Neural crest cell (in vitro differentiated cells): ENCODE measurements around the gene SLC37A1. TPM values are rescaled to one million over a fixed set of nuclear protein-coding genes. Genes with fewer than 3 reads are reported as not detected.
A peak's percentile ranks its signal among the peaks of the same experiment; 100 is the strongest.

Experiments
- DNase-seq: peaks from one replicate; pipeline ENCODE4 v3.0.0; 2021; ENCODE audit warnings: low read depth, mixed read lengths, low spot score
- H3K27ac Mint-ChIP-seq: one replicate; pipeline ENCODE4 v1.8.0; 2021; ENCODE audit warnings: mild to moderate bottlenecking, mixed read lengths; ENCODE audit not compliant: unreplicated experiment
- H3K27me3 Mint-ChIP-seq: 2 replicates; pipeline ENCODE4 v1.8.0; 2021; ENCODE audit warnings: low read depth, mild to moderate bottlenecking, mixed read lengths
- H3K36me3 Mint-ChIP-seq: 2 replicates; pipeline ENCODE4 v1.8.0; 2021; ENCODE audit warnings: low read depth, mild to moderate bottlenecking, mixed read lengths
- H3K4me1 Mint-ChIP-seq: 2 replicates; pipeline ENCODE4 v1.8.0; 2021; ENCODE audit warnings: mixed read lengths
- H3K4me3 Mint-ChIP-seq: one replicate; pipeline ENCODE4 v1.8.0; 2021; ENCODE audit warnings: mild to moderate bottlenecking, mixed read lengths
- H3K9me3 Mint-ChIP-seq: 2 replicates; pipeline ENCODE4 v1.8.0; 2021; ENCODE audit warnings: mixed read lengths
- total RNA-seq: library from RNA; stranded (reverse); gene quantifications from 2 replicates; pipeline ENCODE4 v1.2.1, GENCODE V29; 2021
- TF ChIP-seq, protein P1 (sequence below): fragments of 200-600 bp; sonication (generic); conservative IDR thresholded peaks from 2 replicates; pipeline ENCODE4 v1.5.0; 2021; ENCODE audit warnings: antibody characterized with exemption, mild to moderate bottlenecking

SLC37A1 gene
- total RNA-seq, 1 donor from 2014 or later, result 9.1 TPM

DNA sequence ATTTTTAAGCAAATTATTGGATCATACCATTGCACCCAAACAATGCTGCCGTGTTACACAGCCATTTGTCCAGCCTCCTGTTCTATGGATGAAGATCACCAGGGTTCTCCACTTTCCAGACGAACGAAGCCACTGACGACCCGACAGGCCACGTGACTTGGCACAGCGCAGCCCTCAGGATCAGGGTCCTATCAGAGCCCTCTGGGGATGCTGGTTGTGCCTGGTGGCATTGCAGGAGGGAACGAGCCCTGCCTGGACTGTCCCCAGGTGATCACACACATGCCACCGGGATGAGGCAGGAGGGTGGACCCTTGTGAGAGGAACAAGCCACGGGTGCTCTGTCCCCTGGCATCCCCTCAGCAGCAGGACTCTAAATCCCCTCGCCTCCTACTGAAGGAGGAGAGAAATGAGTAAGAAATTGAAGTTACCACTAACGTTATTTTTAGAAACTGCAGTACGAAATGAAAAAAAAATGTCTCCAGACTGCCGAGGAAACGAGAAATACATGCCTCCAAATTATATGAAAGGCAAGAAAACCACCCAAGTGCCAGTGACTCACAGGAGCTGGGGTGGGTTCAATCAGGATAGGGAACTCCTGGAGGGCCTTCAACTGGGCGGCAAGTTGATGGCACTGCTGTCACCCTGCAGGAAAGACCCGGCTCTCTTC, 81.1 kb downstream of the SLC37A1 start:
- no peak overlapping the region for H3K27ac Mint-ChIP-seq
- DNase-seq, result no peak

DNA sequence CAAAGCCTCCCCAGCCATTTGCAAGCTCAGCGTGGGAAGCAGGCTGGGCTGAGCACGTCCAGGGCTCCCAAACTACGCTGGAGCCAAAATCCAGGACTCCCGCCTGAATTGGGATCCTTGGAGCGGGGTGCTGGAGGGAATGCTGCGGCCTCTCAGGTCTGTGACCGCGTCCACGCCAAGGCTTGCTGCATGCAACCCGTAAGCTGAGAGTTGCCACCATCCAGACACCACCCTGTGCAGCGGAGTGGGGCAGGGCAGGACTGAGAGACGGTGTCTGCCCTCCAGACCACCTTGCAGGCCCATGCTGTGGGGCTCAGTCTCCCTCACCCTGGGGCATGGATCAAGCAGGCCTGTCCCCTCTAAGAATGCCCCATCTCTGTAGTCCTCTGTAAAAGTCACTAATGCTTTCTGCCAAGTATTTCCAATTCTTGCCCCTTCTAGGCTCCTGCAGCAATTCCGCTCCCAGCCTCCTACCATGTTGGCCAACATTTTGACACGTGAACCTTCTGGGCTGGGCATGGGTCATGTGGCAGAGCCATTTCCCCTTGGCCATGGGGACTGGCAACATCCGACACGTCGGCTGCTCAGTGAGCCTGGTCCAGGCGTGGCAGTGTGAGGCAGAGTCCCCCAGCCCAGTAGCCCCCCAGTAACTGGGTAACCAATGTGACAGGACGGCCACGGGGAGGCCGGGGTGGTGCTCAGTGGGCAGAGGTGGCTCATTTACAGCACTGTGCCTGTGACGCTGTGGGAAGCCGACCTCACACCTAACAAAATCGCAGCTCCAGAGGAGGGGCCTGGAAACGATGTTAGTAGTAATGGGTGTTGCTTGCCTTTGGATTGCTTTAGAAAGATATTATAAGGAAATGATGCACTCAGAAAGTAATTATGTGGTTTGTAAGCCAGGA, 81.9 kb downstream of the SLC37A1 start:
- H3K4me3 Mint-ChIP-seq, result no peak overlapping the region
- no peak overlapping the region for H3K27ac Mint-ChIP-seq
- H3K36me3 Mint-ChIP-seq, result no peaks in the 10 kb centered on the region
- TF ChIP-seq, protein P1, sequence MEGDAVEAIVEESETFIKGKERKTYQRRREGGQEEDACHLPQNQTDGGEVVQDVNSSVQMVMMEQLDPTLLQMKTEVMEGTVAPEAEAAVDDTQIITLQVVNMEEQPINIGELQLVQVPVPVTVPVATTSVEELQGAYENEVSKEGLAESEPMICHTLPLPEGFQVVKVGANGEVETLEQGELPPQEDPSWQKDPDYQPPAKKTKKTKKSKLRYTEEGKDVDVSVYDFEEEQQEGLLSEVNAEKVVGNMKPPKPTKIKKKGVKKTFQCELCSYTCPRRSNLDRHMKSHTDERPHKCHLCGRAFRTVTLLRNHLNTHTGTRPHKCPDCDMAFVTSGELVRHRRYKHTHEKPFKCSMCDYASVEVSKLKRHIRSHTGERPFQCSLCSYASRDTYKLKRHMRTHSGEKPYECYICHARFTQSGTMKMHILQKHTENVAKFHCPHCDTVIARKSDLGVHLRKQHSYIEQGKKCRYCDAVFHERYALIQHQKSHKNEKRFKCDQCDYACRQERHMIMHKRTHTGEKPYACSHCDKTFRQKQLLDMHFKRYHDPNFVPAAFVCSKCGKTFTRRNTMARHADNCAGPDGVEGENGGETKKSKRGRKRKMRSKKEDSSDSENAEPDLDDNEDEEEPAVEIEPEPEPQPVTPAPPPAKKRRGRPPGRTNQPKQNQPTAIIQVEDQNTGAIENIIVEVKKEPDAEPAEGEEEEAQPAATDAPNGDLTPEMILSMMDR, result no peak
- peaks cover 7% of the 10 kb centered on the region for H3K9me3 Mint-ChIP-seq
- no peaks in the 10 kb centered on the region for H3K4me1 Mint-ChIP-seq
- DNase-seq, result no peak
- H3K27me3 Mint-ChIP-seq, result no peaks in the 10 kb centered on the region

More for the DNA sequence above, 81.1 kb downstream of the SLC37A1 start:
- TF ChIP-seq, protein P1, result no peak
- H3K36me3 Mint-ChIP-seq, result no peaks in the 10 kb centered on the region
- no peaks in the 10 kb centered on the region for H3K27me3 Mint-ChIP-seq
- H3K9me3 Mint-ChIP-seq, result peaks cover 7% of the 10 kb centered on the region
- no peak overlapping the region for H3K4me3 Mint-ChIP-seq
- H3K4me1 Mint-ChIP-seq, result no peaks in the 10 kb centered on the region

DNA sequence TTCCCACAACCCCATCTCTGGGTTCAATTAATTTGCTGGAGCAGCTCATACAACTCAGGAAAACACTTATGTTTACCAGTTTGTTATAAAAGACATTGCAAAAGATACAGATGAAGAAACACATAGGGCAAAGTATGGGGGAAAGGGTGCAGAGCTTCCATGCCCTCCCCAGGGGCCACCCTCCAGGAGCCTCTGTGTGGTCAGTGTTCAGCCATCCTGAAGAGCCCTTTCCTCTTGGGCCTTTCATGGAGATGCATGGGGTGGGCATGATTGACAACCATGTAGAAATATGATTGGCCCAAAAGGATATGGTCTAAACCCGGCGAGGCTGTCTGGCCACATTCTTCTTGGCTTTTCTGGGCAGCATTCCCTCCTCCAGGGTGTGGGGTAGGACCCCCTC, 83.0 kb downstream of the SLC37A1 start:
- Mint-ChIP-seq H3K4me1 (no peaks in the 10 kb centered on the region), H3K36me3 (no peaks in the 10 kb centered on the region), H3K9me3 (peaks cover 7% of the 10 kb centered on the region), H3K27ac (no peak overlapping the region), H3K4me3 (no peak overlapping the region), H3K27me3 (no peaks in the 10 kb centered on the region)
- no peak for DNase-seq
- TF ChIP-seq, protein P1, result no peak

DNA sequence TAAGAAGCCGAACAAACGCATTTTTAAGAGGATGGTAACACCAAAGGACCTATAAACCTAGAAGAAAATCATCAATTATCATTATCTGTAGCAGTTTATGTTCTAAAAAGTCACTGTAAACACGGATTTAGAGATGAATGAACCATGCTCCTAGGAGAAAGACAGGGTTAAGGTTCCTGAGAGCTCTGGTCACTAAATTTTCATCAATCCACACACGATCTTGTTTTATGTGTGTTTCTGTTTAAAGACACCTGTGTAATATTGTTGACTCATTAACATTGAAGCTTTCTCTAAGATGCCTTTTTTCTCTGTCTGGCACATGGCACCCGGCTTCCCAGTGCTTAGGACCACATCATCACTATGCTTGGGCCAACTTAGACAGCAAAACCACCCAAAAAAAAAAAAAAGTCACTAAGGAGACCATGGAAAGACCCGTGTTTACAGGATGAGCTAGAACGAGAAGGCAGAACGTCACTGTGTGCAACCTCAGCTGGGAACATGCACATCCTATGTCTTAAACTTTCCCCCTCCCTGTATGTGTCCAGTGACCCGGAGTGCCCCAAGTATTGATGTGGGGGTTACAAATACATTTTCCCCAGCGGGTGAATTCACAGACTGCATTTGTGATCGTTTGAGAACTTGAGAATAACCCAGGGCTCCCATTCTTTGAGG, 84.0 kb downstream of the SLC37A1 start:
- H3K27me3 Mint-ChIP-seq, result peaks cover under 1% of the 10 kb centered on the region
- H3K27ac Mint-ChIP-seq, result no peak overlapping the region
- no peaks in the 10 kb centered on the region for H3K36me3 Mint-ChIP-seq
- DNase-seq, result no peak
- H3K9me3 Mint-ChIP-seq, result peaks cover 7% of the 10 kb centered on the region
- H3K4me1 Mint-ChIP-seq, result no peaks in the 10 kb centered on the region
- H3K4me3 Mint-ChIP-seq, result no peak overlapping the region
- TF ChIP-seq, protein P1, result no peak

DNA sequence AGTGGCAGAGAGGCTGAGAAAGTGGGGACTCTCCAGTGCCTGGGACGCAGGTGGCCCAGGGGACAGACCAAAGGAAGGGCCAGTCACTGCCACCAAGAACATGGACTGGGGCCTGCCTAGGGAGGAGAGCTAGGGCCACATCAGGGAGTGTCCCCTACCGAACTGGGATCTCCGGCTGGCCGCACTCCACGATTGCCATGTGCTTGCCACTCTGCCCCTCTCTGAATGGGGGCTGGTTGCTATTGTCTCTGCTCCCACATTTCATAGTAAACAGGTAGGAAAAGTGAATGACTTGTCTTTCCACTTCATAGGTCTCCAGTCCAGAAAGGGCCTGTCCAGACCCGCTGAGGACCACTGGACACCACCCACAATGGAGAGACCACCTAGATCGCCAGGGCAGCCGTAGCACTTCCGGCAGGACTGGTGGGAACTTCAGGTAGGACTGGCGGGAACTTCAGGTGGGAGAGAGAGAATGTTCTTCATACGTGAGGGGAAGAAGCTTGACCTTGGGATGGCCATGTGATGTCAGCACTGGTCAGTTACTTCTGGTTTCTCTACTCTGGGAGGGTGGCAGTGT, 84.6 kb downstream of the SLC37A1 start:
- TF ChIP-seq, protein P1, result no peak
- H3K27me3 Mint-ChIP-seq, result peaks cover 3% of the 10 kb centered on the region
- no peak overlapping the region for H3K4me3 Mint-ChIP-seq
- no peaks in the 10 kb centered on the region for H3K36me3 Mint-ChIP-seq
- no peak for DNase-seq
- H3K4me1 Mint-ChIP-seq, result no peaks in the 10 kb centered on the region
- peaks cover 7% of the 10 kb centered on the region for H3K9me3 Mint-ChIP-seq
- H3K27ac Mint-ChIP-seq, result peak overlapping the region; percentile 81
